Measurements from ENCODE around the gene PHLPP1.

The PHLPP1 gene

GRCh38 chr18:62953663-62954062 is 238.3 kb downstream of the PHLPP1 start:
- DNase-seq = no peak

- no peak for DNase-seq
These were observed 239.0 kb downstream of the PHLPP1 start for GRCh38 chr18:62954366-62954765.

- DNase-seq = peak; percentile 47 to 70
These were observed 242.6 kb downstream of the PHLPP1 start for GRCh38 chr18:62957885-62958472.

DNA sequence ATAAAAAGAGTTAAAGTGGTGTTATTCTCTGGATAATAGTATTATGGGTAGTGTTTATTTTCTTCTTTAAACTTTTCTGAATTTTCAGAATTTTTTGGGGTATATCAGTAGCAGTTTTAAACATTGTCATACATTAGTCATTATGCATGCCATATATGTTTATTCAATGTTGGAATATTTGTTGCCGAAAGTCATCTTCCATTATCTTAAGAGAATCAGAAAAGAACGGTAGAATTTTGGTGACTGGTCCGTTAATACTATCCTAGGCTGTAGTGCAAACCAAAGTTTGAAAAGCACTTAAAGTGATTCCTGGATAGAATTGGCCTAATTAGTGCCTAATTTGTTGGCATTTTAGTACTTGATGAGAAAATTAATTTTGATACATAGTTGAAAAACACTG is 244.1 kb downstream of the PHLPP1 start:
- DNase-seq = no peak

GRCh38 chr18:62963507-62963906 is 248.2 kb downstream of the PHLPP1 start:
- DNase-seq = no peak

- DNase-seq = no peak
These were observed 249.1 kb downstream of the PHLPP1 start for GRCh38 chr18:62964432-62964831.

DNA sequence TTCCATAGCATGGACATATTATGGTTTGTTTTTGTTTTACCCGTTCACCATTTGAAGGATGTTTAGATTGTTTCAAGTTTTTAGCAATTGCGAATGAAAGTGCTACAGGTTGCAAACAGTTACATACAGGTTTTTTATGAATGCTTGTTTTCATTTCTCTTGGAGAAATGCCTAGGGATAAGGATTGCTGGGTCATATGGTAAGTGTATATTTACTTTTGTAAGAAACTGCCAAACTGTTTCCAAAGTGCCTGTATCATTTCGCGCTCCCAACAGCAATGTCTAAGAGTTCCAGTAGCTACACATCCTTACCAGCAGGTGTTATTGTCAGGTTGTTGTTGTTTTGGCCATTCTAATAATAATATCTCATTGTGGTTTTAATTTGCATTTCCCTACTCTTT is 251.7 kb downstream of the PHLPP1 start:
- no peak for DNase-seq

DNA sequence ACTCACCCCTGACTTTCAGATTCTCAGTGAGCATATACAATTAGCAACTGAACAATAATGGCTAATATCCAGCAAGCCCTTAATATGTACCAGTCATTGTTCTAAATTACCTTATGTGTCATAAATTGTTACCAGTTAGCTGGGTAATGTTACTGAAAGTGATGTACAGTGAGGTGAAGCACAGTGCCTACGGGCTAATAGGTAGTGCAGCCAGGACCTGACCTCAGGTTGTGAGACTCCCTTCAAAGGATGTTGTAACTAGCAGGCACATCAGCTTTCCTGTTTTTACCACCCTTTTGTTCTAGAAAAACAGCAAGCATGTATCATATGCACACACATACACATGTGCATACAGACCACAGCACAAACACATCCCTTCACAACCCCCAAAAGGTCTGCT is 258.3 kb downstream of the PHLPP1 start:
- DNase-seq = no peak

DNA sequence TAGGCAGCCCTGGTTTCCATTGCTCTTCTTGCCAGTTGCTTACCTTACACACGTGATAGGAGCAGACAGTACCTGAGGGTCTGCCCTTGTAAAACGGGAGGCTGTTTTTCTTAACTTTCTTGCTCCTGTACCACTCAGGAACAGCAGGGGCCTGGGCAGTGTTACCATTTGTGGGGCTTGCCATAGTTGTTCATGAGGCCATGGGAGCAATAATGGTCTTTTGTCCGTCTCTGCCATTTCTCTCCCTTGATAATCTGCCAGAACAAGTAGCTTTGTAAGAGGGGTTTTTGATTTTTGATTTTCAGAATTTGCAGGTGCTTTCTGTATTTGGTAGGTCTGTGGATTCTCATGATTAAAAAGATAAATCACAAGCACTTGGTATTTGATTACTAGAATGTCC is 259.0 kb downstream of the PHLPP1 start:
- no peak for DNase-seq

DNA sequence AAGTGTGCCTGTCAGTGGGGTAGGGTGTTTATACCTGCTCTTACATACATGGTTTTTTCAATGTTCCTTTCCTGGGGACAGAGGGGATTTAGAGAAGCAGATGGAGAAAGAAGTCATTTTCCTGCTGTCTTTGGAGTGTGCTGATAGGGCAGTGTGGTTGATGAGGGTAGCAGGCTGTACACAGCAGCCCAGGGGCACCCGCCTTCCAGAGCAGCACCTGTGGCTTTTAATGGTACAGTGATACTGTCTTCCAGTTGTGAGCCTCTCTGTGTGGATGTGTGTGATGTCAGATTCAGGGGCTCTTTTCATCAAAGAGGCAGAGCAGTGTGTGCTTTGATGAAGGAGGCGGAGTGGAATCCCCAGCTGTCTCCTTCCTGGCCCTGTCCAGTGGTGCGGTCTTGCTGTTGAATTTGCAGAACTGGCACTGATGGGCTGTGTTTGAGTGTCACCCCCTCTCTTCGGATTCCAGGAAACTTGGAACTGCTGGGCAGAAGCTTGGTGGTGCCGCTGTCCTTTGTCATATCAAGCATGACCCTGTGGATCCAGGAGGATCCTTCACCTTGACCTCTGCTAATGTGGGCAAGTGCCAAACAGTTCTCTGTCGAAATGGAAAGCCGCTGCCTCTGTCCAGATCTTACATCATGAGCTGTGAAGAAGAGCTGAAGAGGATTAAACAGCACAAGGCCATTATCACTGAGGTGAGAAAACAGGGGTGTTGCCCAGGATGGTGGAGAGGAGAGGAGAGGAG is 259.8 kb downstream of the PHLPP1 start:
- DNase-seq = no peak

DNA sequence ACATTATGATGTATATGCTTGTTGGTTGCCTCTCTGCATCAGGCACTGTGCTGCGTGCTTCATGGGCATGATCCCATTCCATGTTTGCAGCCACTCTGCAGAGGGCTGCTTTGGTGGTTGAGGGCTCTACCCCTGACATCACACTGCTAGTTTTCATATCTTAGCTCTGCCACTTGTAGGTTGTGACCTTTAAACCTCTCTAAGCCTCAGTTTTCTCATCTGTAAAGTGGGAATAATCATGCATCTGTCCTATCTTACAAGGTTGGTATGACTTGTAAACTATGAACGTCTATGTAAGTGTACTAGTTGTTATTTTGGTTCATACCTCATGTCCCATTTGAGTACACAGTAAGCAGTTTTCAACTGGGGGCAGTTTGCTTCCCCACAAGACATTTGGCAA is 260.4 kb downstream of the PHLPP1 start:
- DNase-seq = no peak

- no peak for DNase-seq
These were observed 260.9 kb downstream of the PHLPP1 start for GRCh38 chr18:62976227-62976626.

GRCh38 chr18:62977512-62977911 is 262.2 kb downstream of the PHLPP1 start:
- no peak for DNase-seq

DNA sequence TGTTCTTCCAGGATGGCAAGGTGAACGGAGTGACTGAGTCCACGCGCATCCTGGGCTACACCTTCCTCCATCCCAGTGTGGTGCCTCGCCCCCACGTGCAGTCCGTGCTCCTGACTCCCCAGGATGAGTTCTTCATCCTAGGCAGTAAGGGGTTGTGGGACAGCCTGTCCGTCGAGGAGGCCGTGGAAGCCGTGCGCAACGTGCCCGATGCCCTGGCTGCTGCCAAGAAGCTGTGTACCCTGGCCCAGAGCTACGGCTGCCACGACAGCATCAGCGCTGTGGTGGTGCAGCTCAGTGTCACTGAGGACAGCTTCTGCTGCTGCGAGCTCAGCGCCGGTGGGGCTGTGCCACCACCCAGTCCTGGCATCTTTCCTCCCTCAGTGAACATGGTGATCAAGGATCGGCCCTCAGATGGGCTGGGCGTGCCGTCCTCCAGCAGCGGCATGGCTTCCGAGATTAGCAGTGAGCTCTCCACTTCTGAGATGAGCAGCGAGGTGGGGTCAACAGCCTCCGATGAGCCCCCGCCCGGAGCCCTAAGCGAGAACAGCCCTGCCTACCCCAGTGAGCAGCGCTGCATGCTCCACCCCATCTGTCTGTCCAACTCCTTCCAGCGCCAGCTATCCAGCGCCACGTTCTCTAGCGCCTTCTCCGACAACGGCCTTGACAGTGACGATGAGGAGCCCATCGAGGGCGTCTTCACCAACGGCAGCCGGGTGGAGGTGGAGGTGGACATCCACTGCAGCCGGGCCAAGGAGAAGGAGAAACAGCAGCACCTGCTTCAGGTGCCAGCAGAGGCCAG is 263.1 kb downstream of the PHLPP1 start:
- no peak for DNase-seq

GRCh38 chr18:62979176-62979575 is 263.8 kb downstream of the PHLPP1 start:
- no peak for DNase-seq

DNA sequence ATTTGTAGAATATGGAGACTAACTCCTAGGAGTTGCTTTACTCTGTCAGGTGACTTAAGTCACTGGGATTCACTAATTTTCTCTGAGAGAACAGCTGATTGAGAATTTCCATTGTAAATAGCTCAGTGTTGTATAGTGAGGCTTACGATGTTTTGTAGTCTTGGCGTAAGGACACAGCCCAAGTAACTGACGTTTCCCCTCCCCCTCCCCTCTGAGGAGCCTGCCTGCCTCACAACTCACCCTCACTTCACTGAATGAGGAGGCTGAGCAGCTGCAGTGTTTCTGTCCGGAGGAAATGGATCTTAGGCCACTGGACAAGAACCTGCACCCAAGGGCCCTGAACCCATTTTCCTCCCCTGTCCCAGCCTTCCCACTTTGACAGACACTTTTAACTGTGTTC is 264.6 kb downstream of the PHLPP1 start:
- DNase-seq = no peak

- no peak for DNase-seq
These were observed 266.2 kb downstream of the PHLPP1 start for GRCh38 chr18:62981566-62981965.

DNA sequence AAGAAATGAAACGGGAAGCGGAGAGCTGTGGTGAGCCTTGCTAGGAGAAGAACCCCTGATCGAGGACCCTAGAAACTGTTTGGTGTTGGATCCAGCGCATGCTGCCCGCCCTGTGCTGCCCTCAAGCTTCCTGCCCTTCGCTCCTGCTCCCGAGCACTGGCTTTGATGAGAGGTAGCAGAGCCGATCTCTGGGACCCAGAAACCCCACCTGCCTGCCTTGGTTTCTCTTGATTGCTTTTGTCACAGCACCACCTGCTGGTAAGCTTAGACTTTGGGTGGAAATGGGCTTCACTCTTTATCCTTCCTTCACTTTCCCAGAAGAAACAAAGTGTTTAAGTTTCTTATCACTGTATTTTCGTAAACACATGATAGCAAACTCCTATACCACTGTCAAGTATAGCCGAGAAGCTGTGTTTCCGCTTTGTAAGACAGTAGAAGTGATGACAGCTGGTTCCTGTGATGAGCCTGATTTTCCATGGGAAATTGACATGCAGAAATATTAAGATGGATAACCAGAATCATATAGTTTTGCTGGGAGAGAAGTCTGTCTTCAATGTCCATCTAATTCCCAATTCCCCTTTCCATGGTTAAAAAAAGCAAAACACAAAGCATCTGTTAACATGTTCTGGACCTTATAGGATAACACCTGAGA is 267.4 kb downstream of the PHLPP1 start:
- peak; percentile 59 to 69 for DNase-seq

DNA sequence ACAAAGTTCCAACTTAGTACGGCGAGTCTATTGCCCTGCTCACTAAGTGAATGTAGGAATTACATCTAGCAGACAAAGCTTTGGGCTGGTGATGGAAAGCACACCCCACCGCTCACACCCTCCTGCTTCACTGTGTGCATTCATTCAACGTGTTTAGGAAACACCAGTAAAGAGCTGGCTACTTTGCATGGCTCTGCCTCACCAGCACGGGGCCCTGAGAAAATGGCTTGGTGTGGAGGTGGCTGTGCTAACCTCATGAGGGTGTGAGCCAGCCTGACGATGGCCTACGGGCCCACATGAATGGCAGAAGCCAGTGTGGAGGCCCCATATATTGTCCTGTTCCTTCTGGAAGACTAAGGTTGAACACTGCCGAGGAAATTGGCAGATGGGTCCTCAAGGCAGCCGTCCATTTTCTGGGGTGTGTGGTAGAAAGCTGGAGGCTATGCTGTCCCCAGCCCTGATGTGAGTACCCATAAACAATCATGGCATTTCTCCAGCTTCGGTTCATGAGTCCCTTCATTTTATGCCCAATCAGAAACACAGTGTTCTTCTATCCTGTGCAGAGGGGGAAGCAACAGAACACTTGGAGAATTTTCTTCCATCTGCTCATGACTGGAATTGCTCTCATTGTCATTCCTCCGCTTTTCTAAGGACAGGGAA is 269.4 kb downstream of the PHLPP1 start:
- no peak for DNase-seq

GRCh38 chr18:62986490-62986889 is 271.1 kb downstream of the PHLPP1 start:
- DNase-seq = no peak

GRCh38 chr18:62987055-62987830 is 271.9 kb downstream of the PHLPP1 start:
- no peak for DNase-seq

- no peak for DNase-seq
These were observed 272.5 kb downstream of the PHLPP1 start for GRCh38 chr18:62987859-62988258.

Measured in activated CD4-positive, alpha-beta T cell treated with anti-CD3 and anti-CD28 coated beads, Interleukin-2, amount 50 U/mL, for 48 hours (primary cell).